LHCN-M2 (cell line): ENCODE data around the gene INF2. TPM values are rescaled to one million over a fixed set of nuclear protein-coding genes. Genes with fewer than 3 reads are reported as not detected.
"Not testable (repeated sequence)": the region's sequence is repeated elsewhere in the genome, so short reads cannot be mapped to it uniquely, and the experiment has no call there.

Experiments
- DNase-seq: peaks from one replicate; pipeline ENCODE4 v3.0.0-alpha.2; 2012; ENCODE audit warnings: low read depth
- total RNA-seq: library from RNA; depleted of rRNA; stranded (reverse); fragments of >200 nt; gene quantifications from 2 replicates; pipeline ENCODE4 v1.2.3, GENCODE V29; 2014

Gene INF2
- total RNA-seq, 1 experiment from 2014 or later, result 78.1 TPM

GRCh38 chr14:104657101-104657524, 32.3 kb upstream of the INF2 start:
- DNase-seq, result no peak

- no peak for DNase-seq
These were observed 31.7 kb upstream of the INF2 start for GRCh38 chr14:104657563-104658324.

- DNase-seq, result no peak
These were observed 31.1 kb upstream of the INF2 start for GRCh38 chr14:104658325-104658712.

GRCh38 chr14:104659146-104659545, 30.3 kb upstream of the INF2 start:
- DNase-seq, result no peak

- peak; percentile 45 for DNase-seq
These were observed 29.5 kb upstream of the INF2 start for GRCh38 chr14:104659764-104660523.

- no peak for DNase-seq
These were observed 28.8 kb upstream of the INF2 start for GRCh38 chr14:104660597-104660996.

GRCh38 chr14:104661086-104661485, 28.3 kb upstream of the INF2 start:
- no peak for DNase-seq

- DNase-seq, result not testable (repeated sequence)
These were observed 27.8 kb upstream of the INF2 start for GRCh38 chr14:104661528-104662157.

GRCh38 chr14:104662472-104662871, 26.9 kb upstream of the INF2 start:
- not testable (repeated sequence) for DNase-seq

- DNase-seq, result no peak
These were observed 25.3 kb upstream of the INF2 start for GRCh38 chr14:104664107-104664506.

- no peak for DNase-seq
These were observed 24.8 kb upstream of the INF2 start for GRCh38 chr14:104664588-104664987.

- DNase-seq, result no peak
These were observed 24.2 kb upstream of the INF2 start for GRCh38 chr14:104665114-104665656.

- DNase-seq, result no peak
These were observed 23.5 kb upstream of the INF2 start for GRCh38 chr14:104665657-104666522.

- DNase-seq, result not testable (repeated sequence)
These were observed 22.9 kb upstream of the INF2 start for GRCh38 chr14:104666523-104666895.

- no peak for DNase-seq
These were observed 22.4 kb upstream of the INF2 start for GRCh38 chr14:104666981-104667380.

GRCh38 chr14:104669697-104670096, 19.7 kb upstream of the INF2 start:
- no peak for DNase-seq

- DNase-seq, result not testable (repeated sequence)
These were observed 18.0 kb upstream of the INF2 start for GRCh38 chr14:104671330-104671977.

GRCh38 chr14:104672119-104672518, 17.3 kb upstream of the INF2 start:
- not testable (repeated sequence) for DNase-seq

GRCh38 chr14:104673481-104673880, 15.9 kb upstream of the INF2 start:
- DNase-seq, result no peak

GRCh38 chr14:104675447-104675846, 14.0 kb upstream of the INF2 start:
- no peak for DNase-seq
